Astrocyte (in vitro differentiated cells and primary cell): ENCODE measurements around the gene FAM3C. TPM values are rescaled to one million over a fixed set of nuclear protein-coding genes. Genes with fewer than 3 reads are reported as not detected.

Experiments used
- DNase-seq: peaks from one replicate; pipeline ENCODE4 v3.0.0-alpha.2; 2010; ENCODE audit warnings: low read depth
- FAIRE-seq: peaks from 2 replicates; lab custom pipeline; 2011; peaks lifted over from hg19 to GRCh38; lab: Jason Lieb, UNC
- H2AFZ ChIP-seq: 2 replicates; pipeline ENCODE4 v1.6.0; 2012; ENCODE audit warnings: low read depth, low read length, inconsistent platforms
- H3K27ac ChIP-seq: 2 replicates; pipeline ENCODE4 v1.5.1; 2011; ENCODE audit warnings: low read depth, low read length, inconsistent platforms
- H3K27me3 ChIP-seq: 2 replicates; pipeline ENCODE4 v1.6.0; 2011; ENCODE audit warnings: low read length, inconsistent platforms; ENCODE audit not compliant: insufficient read depth
- H3K36me3 ChIP-seq: 2 replicates; pipeline ENCODE4 v1.5.1; 2011; ENCODE audit warnings: low read length, inconsistent platforms; ENCODE audit not compliant: insufficient read depth
- H3K4me1 ChIP-seq: 2 replicates; pipeline ENCODE4 v1.5.1; 2011; ENCODE audit warnings: low read length, inconsistent platforms; ENCODE audit not compliant: insufficient read depth
- H3K4me2 ChIP-seq: 2 replicates; pipeline ENCODE4 v1.6.0; 2012; ENCODE audit warnings: low read length, inconsistent platforms
- H3K4me3 ChIP-seq: 2 replicates; pipeline ENCODE4 v1.5.1; 2011; ENCODE audit warnings: low read depth, mild to moderate bottlenecking, low read length, inconsistent platforms; ENCODE audit not compliant: insufficient read depth
- H3K79me2 ChIP-seq: 2 replicates; pipeline ENCODE4 v1.6.0; 2012; ENCODE audit warnings: mild to moderate bottlenecking, low read length, inconsistent platforms; ENCODE audit not compliant: insufficient read depth
- H3K9ac ChIP-seq: 2 replicates; pipeline ENCODE4 v1.6.0; 2012; ENCODE audit warnings: mild to moderate bottlenecking, low read length, inconsistent platforms
- H3K9me3 ChIP-seq: 2 replicates; pipeline ENCODE4 v1.5.1; 2012; ENCODE audit warnings: low read depth, mild to moderate bottlenecking, low read length, inconsistent platforms; ENCODE audit not compliant: insufficient read depth
- H4K20me1 ChIP-seq: 2 replicates; pipeline ENCODE4 v1.6.0; 2012; ENCODE audit warnings: low read length, inconsistent platforms; ENCODE audit not compliant: insufficient read depth
- H3K27ac Mint-ChIP-seq: one replicate; pipeline ENCODE4 v1.8.0; 2021; ENCODE audit warnings: mild to moderate bottlenecking, mixed read lengths; ENCODE audit not compliant: unreplicated experiment
- H3K27me3 Mint-ChIP-seq: one replicate; pipeline ENCODE4 v1.8.0; 2021; ENCODE audit warnings: low read depth, mixed read lengths; ENCODE audit not compliant: unreplicated experiment
- H3K36me3 Mint-ChIP-seq: one replicate; pipeline ENCODE4 v1.8.0; 2021; ENCODE audit warnings: low read depth, mixed read lengths; ENCODE audit not compliant: unreplicated experiment
- H3K4me1 Mint-ChIP-seq: one replicate; pipeline ENCODE4 v1.8.0; 2021; ENCODE audit warnings: low read depth, mixed read lengths; ENCODE audit not compliant: unreplicated experiment
- H3K4me3 Mint-ChIP-seq: one replicate; pipeline ENCODE4 v1.8.0; 2021; ENCODE audit warnings: mild to moderate bottlenecking, moderate library complexity, mixed read lengths; ENCODE audit not compliant: unreplicated experiment
- H3K9me3 Mint-ChIP-seq: one replicate; pipeline ENCODE4 v1.8.0; 2021; ENCODE audit warnings: mild to moderate bottlenecking, mixed read lengths; ENCODE audit not compliant: unreplicated experiment
- EZH2 ChIP-seq: IDR thresholded peaks from 2 replicates; pipeline ENCODE4 v1.6.1; 2012; ENCODE audit warnings: mild to moderate bottlenecking, low read length, inconsistent platforms; ENCODE audit not compliant: insufficient read depth
- total RNA-seq: library from RNA; stranded (reverse); gene quantifications from 2 replicates; pipeline ENCODE4 v1.2.1, GENCODE V29; 2021
- TF ChIP-seq, protein P1 (sequence below): IDR thresholded peaks from 2 replicates; pipeline ENCODE4 v1.5.1; 2011; ENCODE audit warnings: low read depth, mild to moderate bottlenecking, inconsistent platforms, low read length, moderate library complexity; ENCODE audit not compliant: insufficient read depth

Gene FAM3C
- total RNA-seq, 1 donor from 2014 or later: 71.8 TPM

DNA sequence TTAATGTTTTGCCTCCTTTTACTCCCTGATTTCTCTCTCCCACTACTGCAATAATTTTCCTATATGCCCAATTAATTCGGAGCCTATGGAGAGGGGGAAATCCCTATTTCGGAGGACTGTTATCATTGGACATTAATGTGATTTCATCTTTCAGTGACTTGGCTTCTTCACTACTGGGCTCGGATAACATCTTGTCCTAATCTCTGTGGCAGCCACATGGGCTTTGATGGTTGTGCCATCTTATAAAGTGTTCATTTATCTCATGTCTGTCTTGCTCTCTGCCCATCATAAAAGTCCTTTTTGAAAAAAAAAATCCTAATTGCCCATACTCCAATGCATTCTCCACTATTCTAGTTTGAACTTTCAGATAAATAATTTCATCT lies 15.5 kb upstream of the FAM3C start:
- H3K4me1 Mint-ChIP-seq: no peaks in the 10 kb centered on the region

GRCh38 chr7:121410829-121411596 lies 14.9 kb upstream of the FAM3C start:
- no peak overlapping the region for H3K4me3 Mint-ChIP-seq
- Histone ChIP-seq H3K4me2 (no peak overlapping the region), H2AFZ (no peak overlapping the region), H3K9me3 (no peaks in the 10 kb centered on the region), H3K79me2 (no peaks in the 10 kb centered on the region), H4K20me1 (no peaks in the 10 kb centered on the region), H3K36me3 (no peaks in the 10 kb centered on the region), H3K27me3 (no peaks in the 10 kb centered on the region), H3K4me1 (no peaks in the 10 kb centered on the region), H3K9ac (no peak overlapping the region), H3K27ac (no peak overlapping the region), H3K4me3 (no peak overlapping the region)
- H3K36me3 Mint-ChIP-seq: no peaks in the 10 kb centered on the region
- TF ChIP-seq, protein P1, sequence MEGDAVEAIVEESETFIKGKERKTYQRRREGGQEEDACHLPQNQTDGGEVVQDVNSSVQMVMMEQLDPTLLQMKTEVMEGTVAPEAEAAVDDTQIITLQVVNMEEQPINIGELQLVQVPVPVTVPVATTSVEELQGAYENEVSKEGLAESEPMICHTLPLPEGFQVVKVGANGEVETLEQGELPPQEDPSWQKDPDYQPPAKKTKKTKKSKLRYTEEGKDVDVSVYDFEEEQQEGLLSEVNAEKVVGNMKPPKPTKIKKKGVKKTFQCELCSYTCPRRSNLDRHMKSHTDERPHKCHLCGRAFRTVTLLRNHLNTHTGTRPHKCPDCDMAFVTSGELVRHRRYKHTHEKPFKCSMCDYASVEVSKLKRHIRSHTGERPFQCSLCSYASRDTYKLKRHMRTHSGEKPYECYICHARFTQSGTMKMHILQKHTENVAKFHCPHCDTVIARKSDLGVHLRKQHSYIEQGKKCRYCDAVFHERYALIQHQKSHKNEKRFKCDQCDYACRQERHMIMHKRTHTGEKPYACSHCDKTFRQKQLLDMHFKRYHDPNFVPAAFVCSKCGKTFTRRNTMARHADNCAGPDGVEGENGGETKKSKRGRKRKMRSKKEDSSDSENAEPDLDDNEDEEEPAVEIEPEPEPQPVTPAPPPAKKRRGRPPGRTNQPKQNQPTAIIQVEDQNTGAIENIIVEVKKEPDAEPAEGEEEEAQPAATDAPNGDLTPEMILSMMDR: no peak
- no peak for TF ChIP-seq EZH2
- H3K27ac Mint-ChIP-seq: no peak overlapping the region
- H3K27me3 Mint-ChIP-seq: no peaks in the 10 kb centered on the region
- no peak for DNase-seq
- no peak for FAIRE-seq
- no peaks in the 10 kb centered on the region for H3K4me1 Mint-ChIP-seq
- no peaks in the 10 kb centered on the region for H3K9me3 Mint-ChIP-seq

More for the DNA sequence above, 15.5 kb upstream of the FAM3C start:
- Histone ChIP-seq H3K27me3 (no peaks in the 10 kb centered on the region), H3K4me2 (no peak overlapping the region), H3K36me3 (no peaks in the 10 kb centered on the region), H3K79me2 (no peaks in the 10 kb centered on the region), H3K27ac (no peak overlapping the region), H3K9me3 (no peaks in the 10 kb centered on the region), H3K9ac (no peak overlapping the region), H3K4me1 (no peaks in the 10 kb centered on the region), H4K20me1 (no peaks in the 10 kb centered on the region), H3K4me3 (no peak overlapping the region), H2AFZ (no peak overlapping the region)
- no peaks in the 10 kb centered on the region for H3K36me3 Mint-ChIP-seq
- H3K4me3 Mint-ChIP-seq: no peak overlapping the region
- H3K9me3 Mint-ChIP-seq: no peaks in the 10 kb centered on the region
- H3K27me3 Mint-ChIP-seq: no peaks in the 10 kb centered on the region
- no peak for TF ChIP-seq EZH2
- no peak overlapping the region for H3K27ac Mint-ChIP-seq
- FAIRE-seq (no peak), DNase-seq (no peak)

- no peak overlapping the region for H3K4me3 Mint-ChIP-seq
- H3K36me3 Mint-ChIP-seq: no peaks in the 10 kb centered on the region
- Histone ChIP-seq H3K4me2 (no peak overlapping the region), H3K9me3 (no peaks in the 10 kb centered on the region), H4K20me1 (no peaks in the 10 kb centered on the region), H3K27ac (no peak overlapping the region), H2AFZ (no peak overlapping the region), H3K9ac (no peak overlapping the region), H3K4me1 (no peaks in the 10 kb centered on the region), H3K36me3 (no peaks in the 10 kb centered on the region), H3K27me3 (no peaks in the 10 kb centered on the region), H3K79me2 (no peaks in the 10 kb centered on the region), H3K4me3 (no peak overlapping the region)
- no peak for DNase-seq
- no peak for FAIRE-seq
- no peak for TF ChIP-seq EZH2
- TF ChIP-seq, protein P1: no peak
- H3K27me3 Mint-ChIP-seq: no peaks in the 10 kb centered on the region
- H3K9me3 Mint-ChIP-seq: no peaks in the 10 kb centered on the region
- peak overlapping the region; percentile 38 for H3K27ac Mint-ChIP-seq
- no peaks in the 10 kb centered on the region for H3K4me1 Mint-ChIP-seq
Observed at GRCh38 chr7:121406944-121407343, 10.8 kb upstream of the FAM3C start.
